Neural cell (in vitro differentiated cells): ENCODE results near the gene VIPAS39.

Experiments used
- CTCF ChIP-seq: fragments of 450-650 bp; IDR thresholded peaks from 2 replicates; pipeline ENCODE4 v1.5.1; 2014; ENCODE audit warnings: antibody characterized with exemption, mild to moderate bottlenecking, moderate library complexity; ENCODE audit not compliant: poor library complexity, severe bottlenecking
- EP300 ChIP-seq: fragments of 450-650 bp; conservative IDR thresholded peaks from 2 replicates; pipeline ENCODE4 v1.6.1; 2014; ENCODE audit warnings: antibody characterized with exemption, mild to moderate bottlenecking, moderate library complexity; ENCODE audit not compliant: poor library complexity, severe bottlenecking
- EZH2 ChIP-seq: fragments of 200-600, 300-800 bp; shearing (Covaris generic), sonication (generic); IDR thresholded peaks from 2 replicates; pipeline ENCODE4 v1.6.1; 2014; ENCODE audit warnings: antibody characterized with exemption, low read length, borderline replicate concordance, mild to moderate bottlenecking; ENCODE audit not compliant: insufficient read depth, poor library complexity, severe bottlenecking
- POLR2AphosphoS5 ChIP-seq: IDR thresholded peaks from 2 replicates; pipeline ENCODE4 v1.6.1; 2012
- REST ChIP-seq: IDR thresholded peaks from 2 replicates; pipeline ENCODE4 v1.6.1; 2012; ENCODE audit warnings: borderline replicate concordance
- TAF1 ChIP-seq: IDR thresholded peaks from 2 replicates; pipeline ENCODE4 v1.6.1; 2012; ENCODE audit warnings: low read depth

- TF ChIP-seq CTCF (no peak), POLR2AphosphoS5 (no peak), REST (no peak), EP300 (no peak), EZH2 (no peak), TAF1 (no peak)
Measured at GRCh38 chr14:77489041-77489440, 31.6 kb upstream of the VIPAS39 start.
